GM23338 (cell line): ENCODE measurements around the gene NCKIPSD.

Experiments used
- CREB1 ChIP-seq: fragments of 250-450 bp; sonication (Bioruptor Pico); IDR thresholded peaks from 2 replicates; pipeline ENCODE4 v1.5.0; 2020; ENCODE audit warnings: low read depth, mild to moderate bottlenecking, moderate library complexity
- EZH2 ChIP-seq: fragments of 200-600 bp; sonication (generic); IDR thresholded peaks from one replicate; pipeline ENCODE4 v1.8.0; 2017; ENCODE audit warnings: antibody characterized with exemption, mild to moderate bottlenecking, low read depth; ENCODE audit not compliant: unreplicated experiment
- EZH2phosphoT487 ChIP-seq: fragments of 200-600 bp; sonication (generic); IDR thresholded peaks from one replicate; pipeline ENCODE4 v1.8.1; 2018; ENCODE audit warnings: antibody characterized with exemption; ENCODE audit not compliant: unreplicated experiment
- JUNB ChIP-seq: IDR thresholded peaks from one replicate; pipeline ENCODE4 v1.6.1; 2016; ENCODE audit warnings: antibody characterized with exemption; ENCODE audit not compliant: unreplicated experiment
- NANOG ChIP-seq: IDR thresholded peaks from 2 replicates; pipeline ENCODE4 v1.6.1; 2016; ENCODE audit warnings: antibody characterized with exemption, borderline replicate concordance
- POLR2AphosphoS5 ChIP-seq: IDR thresholded peaks from 2 replicates; pipeline ENCODE4 v1.6.1; 2016; ENCODE audit warnings: antibody characterized with exemption, low read depth
- STAT1 ChIP-seq: IDR thresholded peaks from one replicate; pipeline ENCODE4 v1.6.1; 2016; ENCODE audit warnings: antibody characterized with exemption; ENCODE audit not compliant: unreplicated experiment
- ZNF114 ChIP-seq: fragments of 250-450 bp; sonication (Bioruptor Pico); IDR thresholded peaks from 2 replicates; pipeline ENCODE4 v1.5.0; 2020; ENCODE audit warnings: mild to moderate bottlenecking, moderate library complexity
- ZNF331 ChIP-seq: fragments of 250-450 bp; sonication (Bioruptor Pico); IDR thresholded peaks from 2 replicates; pipeline ENCODE4 v1.5.0; 2020; ENCODE audit warnings: low read depth, mild to moderate bottlenecking, moderate library complexity
- ZNF462 ChIP-seq: fragments of 250-450 bp; sonication (Bioruptor Pico); IDR thresholded peaks from 2 replicates; pipeline ENCODE4 v1.5.0; 2020; ENCODE audit warnings: mild to moderate bottlenecking, moderate library complexity
- TF ChIP-seq, protein P1 (sequence below), 2 experiments: fragments of 200-600 bp in 1 of 2; sonication (generic) in 1 of 2; conservative IDR thresholded peaks; 2 replicates each; pipeline versions ENCODE4 v1.5.1 to v1.6.1; 2016 to 2017; ENCODE audit warnings: antibody characterized with exemption in 2 of 2, low read depth in 2 of 2, mild to moderate bottlenecking in 2 of 2, moderate library complexity in 1 of 2
- TF ChIP-seq, protein P2 (sequence below): IDR thresholded peaks from one replicate; pipeline ENCODE4 v1.6.1; 2018; ENCODE audit warnings: antibody characterized with exemption; ENCODE audit not compliant: unreplicated experiment
- TF ChIP-seq, protein P3 (sequence below): IDR thresholded peaks from 2 replicates; pipeline ENCODE4 v1.6.1; 2016; ENCODE audit warnings: antibody characterized with exemption

DNA sequence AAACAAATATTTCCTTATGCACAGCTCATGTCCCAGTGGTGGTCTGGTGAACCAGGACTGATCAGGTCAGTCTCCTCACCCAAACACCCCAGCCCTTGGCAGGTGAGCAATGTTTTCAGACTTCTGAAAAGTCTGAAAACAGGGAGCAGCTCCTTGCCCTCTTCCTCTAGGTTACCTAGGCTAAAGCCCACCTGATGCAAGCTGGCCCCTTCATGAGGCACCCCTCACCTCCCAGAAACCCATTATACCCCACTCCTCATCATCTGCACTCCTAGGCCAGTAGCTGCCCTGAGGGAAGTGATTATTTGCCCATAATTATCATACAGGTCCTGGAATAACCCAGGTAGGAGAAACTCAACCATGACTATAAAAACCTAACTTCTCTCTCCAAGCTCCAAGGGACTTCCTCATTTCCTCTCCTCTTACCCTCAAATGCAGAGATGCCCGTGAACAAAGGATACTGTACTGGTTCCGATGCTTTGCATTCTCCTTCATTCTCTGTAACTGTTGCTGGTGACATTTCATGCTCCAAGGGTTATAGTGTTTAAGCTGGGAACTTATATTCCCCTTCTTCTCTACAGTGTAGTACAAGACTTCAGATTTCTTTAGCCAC, 5.2 kb upstream of the NCKIPSD start:
- TF ChIP-seq, protein P1, sequence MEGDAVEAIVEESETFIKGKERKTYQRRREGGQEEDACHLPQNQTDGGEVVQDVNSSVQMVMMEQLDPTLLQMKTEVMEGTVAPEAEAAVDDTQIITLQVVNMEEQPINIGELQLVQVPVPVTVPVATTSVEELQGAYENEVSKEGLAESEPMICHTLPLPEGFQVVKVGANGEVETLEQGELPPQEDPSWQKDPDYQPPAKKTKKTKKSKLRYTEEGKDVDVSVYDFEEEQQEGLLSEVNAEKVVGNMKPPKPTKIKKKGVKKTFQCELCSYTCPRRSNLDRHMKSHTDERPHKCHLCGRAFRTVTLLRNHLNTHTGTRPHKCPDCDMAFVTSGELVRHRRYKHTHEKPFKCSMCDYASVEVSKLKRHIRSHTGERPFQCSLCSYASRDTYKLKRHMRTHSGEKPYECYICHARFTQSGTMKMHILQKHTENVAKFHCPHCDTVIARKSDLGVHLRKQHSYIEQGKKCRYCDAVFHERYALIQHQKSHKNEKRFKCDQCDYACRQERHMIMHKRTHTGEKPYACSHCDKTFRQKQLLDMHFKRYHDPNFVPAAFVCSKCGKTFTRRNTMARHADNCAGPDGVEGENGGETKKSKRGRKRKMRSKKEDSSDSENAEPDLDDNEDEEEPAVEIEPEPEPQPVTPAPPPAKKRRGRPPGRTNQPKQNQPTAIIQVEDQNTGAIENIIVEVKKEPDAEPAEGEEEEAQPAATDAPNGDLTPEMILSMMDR (conservative IDR thresholded peaks at IDR 0.05; ENCODE audit: low read depth in 2 of 2), result no peak
- TF ChIP-seq EZH2 (no peak), STAT1 (no peak), POLR2AphosphoS5 (no peak), CREB1 (CRISPR knock-in tag) (no peak), ZNF331 (no peak), NANOG (no peak), EZH2phosphoT487 (no peak), ZNF462 (CRISPR knock-in tag) (no peak), ZNF114 (CRISPR knock-in tag) (no peak), JUNB (no peak)
- TF ChIP-seq, protein P2, sequence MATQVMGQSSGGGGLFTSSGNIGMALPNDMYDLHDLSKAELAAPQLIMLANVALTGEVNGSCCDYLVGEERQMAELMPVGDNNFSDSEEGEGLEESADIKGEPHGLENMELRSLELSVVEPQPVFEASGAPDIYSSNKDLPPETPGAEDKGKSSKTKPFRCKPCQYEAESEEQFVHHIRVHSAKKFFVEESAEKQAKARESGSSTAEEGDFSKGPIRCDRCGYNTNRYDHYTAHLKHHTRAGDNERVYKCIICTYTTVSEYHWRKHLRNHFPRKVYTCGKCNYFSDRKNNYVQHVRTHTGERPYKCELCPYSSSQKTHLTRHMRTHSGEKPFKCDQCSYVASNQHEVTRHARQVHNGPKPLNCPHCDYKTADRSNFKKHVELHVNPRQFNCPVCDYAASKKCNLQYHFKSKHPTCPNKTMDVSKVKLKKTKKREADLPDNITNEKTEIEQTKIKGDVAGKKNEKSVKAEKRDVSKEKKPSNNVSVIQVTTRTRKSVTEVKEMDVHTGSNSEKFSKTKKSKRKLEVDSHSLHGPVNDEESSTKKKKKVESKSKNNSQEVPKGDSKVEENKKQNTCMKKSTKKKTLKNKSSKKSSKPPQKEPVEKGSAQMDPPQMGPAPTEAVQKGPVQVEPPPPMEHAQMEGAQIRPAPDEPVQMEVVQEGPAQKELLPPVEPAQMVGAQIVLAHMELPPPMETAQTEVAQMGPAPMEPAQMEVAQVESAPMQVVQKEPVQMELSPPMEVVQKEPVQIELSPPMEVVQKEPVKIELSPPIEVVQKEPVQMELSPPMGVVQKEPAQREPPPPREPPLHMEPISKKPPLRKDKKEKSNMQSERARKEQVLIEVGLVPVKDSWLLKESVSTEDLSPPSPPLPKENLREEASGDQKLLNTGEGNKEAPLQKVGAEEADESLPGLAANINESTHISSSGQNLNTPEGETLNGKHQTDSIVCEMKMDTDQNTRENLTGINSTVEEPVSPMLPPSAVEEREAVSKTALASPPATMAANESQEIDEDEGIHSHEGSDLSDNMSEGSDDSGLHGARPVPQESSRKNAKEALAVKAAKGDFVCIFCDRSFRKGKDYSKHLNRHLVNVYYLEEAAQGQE, result no peak
- TF ChIP-seq, protein P3, sequence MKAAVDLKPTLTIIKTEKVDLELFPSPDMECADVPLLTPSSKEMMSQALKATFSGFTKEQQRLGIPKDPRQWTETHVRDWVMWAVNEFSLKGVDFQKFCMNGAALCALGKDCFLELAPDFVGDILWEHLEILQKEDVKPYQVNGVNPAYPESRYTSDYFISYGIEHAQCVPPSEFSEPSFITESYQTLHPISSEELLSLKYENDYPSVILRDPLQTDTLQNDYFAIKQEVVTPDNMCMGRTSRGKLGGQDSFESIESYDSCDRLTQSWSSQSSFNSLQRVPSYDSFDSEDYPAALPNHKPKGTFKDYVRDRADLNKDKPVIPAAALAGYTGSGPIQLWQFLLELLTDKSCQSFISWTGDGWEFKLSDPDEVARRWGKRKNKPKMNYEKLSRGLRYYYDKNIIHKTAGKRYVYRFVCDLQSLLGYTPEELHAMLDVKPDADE, result no peak
